ENCODE results near the gene BAZ2B.

The BAZ2B gene

DNA sequence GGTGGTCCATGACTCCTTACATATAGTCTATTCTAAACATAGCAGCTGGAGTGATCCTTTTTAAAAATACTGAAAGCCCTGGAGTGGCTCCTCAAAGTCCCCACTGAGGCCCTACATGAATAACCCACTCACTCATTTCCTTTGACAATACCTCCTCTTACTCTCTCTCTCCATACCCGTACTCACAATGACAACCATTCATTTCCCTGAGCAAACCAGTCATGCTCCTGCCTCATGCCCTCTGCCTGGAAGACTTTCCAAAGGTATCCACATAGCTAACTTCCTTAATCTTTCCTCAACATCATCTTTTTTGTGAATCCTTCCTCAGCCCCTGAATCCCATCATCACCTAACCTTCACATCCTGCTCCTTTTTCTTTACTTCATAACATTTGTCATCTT, 102.6 kb downstream of the BAZ2B start:
- H3K4me3 ChIP-seq (replicated peaks; ENCODE audit: low read depth, low read length) = no peak overlapping the region
- H3K27me3 ChIP-seq (replicated peaks; ENCODE audit: control insufficient read depth, insufficient read depth, low read length) = no peaks in the 10 kb centered on the region
- TF ChIP-seq, protein P1, sequence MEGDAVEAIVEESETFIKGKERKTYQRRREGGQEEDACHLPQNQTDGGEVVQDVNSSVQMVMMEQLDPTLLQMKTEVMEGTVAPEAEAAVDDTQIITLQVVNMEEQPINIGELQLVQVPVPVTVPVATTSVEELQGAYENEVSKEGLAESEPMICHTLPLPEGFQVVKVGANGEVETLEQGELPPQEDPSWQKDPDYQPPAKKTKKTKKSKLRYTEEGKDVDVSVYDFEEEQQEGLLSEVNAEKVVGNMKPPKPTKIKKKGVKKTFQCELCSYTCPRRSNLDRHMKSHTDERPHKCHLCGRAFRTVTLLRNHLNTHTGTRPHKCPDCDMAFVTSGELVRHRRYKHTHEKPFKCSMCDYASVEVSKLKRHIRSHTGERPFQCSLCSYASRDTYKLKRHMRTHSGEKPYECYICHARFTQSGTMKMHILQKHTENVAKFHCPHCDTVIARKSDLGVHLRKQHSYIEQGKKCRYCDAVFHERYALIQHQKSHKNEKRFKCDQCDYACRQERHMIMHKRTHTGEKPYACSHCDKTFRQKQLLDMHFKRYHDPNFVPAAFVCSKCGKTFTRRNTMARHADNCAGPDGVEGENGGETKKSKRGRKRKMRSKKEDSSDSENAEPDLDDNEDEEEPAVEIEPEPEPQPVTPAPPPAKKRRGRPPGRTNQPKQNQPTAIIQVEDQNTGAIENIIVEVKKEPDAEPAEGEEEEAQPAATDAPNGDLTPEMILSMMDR (IDR thresholded peaks at IDR 0.05; ENCODE audit: insufficient read depth, low read length, poor library complexity, severe bottlenecking) = no peak
- H3K36me3 ChIP-seq (ENCODE audit: control insufficient read depth, insufficient read depth, low read length) = no peaks in the 10 kb centered on the region
- DNase-seq (ENCODE audit: extremely low read depth, insufficient read length) = no peak

DNA sequence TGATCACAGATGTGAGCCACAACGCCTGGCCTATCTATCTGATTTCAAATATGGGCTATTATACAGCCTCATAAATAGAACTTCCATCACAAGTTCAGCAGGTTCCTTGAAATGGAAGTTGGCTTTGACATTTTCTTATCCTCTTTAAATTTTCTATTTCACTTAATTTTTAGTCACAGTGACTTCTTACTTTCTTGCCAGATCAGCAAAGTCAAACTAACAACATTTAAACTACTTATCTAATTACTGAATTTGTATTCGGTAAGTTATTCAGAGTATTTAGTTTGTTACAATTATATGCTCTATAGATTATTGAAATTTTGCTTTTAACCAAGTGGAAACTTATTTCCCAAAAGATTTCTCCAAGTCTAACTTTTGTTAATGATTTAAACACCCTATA, 108.2 kb downstream of the BAZ2B start:
- no peak overlapping the region for H3K4me3 ChIP-seq (replicated peaks; ENCODE audit: low read depth, low read length)
- DNase-seq (ENCODE audit: extremely low read depth, insufficient read length) = no peak
- no peaks in the 10 kb centered on the region for H3K36me3 ChIP-seq (ENCODE audit: control insufficient read depth, insufficient read depth, low read length)
- TF ChIP-seq, protein P1 (IDR thresholded peaks at IDR 0.05; ENCODE audit: insufficient read depth, low read length, poor library complexity, severe bottlenecking) = no peak
- no peaks in the 10 kb centered on the region for H3K27me3 ChIP-seq (replicated peaks; ENCODE audit: control insufficient read depth, insufficient read depth, low read length)

DNA sequence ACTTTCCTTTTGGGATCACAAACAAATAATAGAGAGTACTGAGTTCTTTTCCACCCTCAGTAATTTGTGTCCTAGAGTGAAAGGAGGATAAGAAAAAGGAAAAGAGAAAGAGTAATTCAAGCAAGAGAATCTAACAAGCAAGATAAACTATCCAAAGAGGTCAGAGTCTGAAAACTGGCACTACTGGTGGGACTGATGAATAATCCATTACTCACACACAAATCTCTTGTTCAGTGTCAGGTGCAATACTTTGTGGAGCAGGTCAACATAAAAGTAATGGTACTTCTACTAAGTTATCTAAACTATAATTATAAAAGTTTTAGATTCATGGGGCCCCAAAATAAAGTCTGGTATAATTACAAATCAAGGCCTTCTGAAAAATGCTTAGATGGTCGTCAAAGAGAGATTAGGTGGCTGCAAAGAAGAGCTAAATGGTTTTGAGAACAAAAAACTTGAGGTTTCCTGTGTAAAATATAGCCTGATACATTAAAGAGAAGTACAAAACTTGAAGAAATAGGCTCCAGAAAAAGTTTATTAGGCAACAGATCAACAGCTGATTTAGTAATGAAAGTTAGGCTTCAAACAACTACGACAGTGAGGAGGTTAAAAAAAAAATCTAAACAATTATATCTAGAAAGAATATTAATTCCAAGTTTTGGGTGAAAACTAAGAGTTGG, 109.4 kb downstream of the BAZ2B start:
- Histone ChIP-seq H3K4me3 (replicated peaks; ENCODE audit: low read depth, low read length) (no peak overlapping the region), H3K27me3 (replicated peaks; ENCODE audit: control insufficient read depth, insufficient read depth, low read length) (no peaks in the 10 kb centered on the region), H3K36me3 (ENCODE audit: control insufficient read depth, insufficient read depth, low read length) (no peaks in the 10 kb centered on the region)
- TF ChIP-seq, protein P1 (IDR thresholded peaks at IDR 0.05; ENCODE audit: insufficient read depth, low read length, poor library complexity, severe bottlenecking) = no peak
- no peak for DNase-seq (ENCODE audit: extremely low read depth, insufficient read length)

DNA sequence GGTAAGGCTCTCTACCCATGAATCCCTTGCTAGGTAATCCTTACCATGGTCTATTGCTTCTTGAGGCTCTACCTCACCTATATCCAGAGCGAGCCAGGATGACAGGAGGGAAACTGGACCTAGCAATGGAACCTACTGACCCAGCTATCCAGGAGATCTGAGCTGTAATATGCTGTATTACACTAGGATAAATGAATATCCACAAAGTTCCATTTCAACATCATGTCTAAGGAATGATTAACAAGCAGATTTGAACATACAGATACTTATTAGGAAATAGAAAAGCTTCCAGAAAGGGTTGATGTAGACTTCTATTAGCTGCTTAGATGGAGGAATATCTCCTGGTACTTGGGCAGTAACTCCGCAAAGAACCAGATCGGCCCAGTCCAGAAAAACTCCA, 110.1 kb downstream of the BAZ2B start:
- Histone ChIP-seq H3K36me3 (ENCODE audit: control insufficient read depth, insufficient read depth, low read length) (no peaks in the 10 kb centered on the region), H3K4me3 (replicated peaks; ENCODE audit: low read depth, low read length) (no peak overlapping the region), H3K27me3 (replicated peaks; ENCODE audit: control insufficient read depth, insufficient read depth, low read length) (no peaks in the 10 kb centered on the region)
- TF ChIP-seq, protein P1 (IDR thresholded peaks at IDR 0.05; ENCODE audit: insufficient read depth, low read length, poor library complexity, severe bottlenecking) = no peak
- no peak for DNase-seq (ENCODE audit: extremely low read depth, insufficient read length)

DNA sequence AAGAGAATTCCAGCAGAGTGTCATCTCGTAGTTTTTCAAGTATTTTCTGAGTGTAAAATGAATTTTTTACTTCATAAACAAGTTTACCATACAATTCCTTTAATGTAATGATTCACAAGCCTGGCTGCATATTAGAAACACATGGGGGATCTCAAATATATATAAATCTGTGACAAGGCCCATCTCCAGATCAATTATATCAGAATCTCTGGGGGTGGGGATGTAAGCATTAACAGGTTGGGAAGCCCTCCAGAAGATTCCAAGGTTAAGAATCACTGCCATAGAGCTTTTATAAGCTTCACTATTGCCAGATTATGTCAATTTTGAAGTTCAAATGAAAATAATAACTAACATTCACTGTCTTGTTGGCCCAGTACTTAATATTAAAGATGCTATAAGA, 111.2 kb downstream of the BAZ2B start:
- Histone ChIP-seq H3K36me3 (ENCODE audit: control insufficient read depth, insufficient read depth, low read length) (no peaks in the 10 kb centered on the region), H3K4me3 (replicated peaks; ENCODE audit: low read depth, low read length) (no peak overlapping the region), H3K27me3 (replicated peaks; ENCODE audit: control insufficient read depth, insufficient read depth, low read length) (no peaks in the 10 kb centered on the region)
- DNase-seq (ENCODE audit: extremely low read depth, insufficient read length) = no peak
- TF ChIP-seq, protein P1 (IDR thresholded peaks at IDR 0.05; ENCODE audit: insufficient read depth, low read length, poor library complexity, severe bottlenecking) = no peak

DNA sequence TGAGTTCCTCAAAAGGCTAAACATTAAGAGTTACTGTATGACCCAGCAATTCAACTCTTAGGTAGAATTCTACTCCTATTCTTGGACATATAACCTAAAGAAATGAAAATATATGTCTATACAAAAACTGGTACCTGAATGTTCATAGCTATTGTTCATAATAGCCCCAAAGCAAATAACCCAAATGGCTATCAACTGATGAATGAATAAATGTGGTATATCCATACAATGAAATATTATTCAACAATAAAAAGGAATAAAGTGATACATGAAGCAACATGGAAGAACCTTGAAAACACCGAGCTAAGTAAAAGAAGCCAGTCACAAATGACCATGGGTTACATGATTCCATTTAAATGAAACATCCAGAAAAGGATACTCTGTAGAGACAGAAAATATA, 114.6 kb downstream of the BAZ2B start:
- Histone ChIP-seq H3K36me3 (ENCODE audit: control insufficient read depth, insufficient read depth, low read length) (no peaks in the 10 kb centered on the region), H3K4me3 (replicated peaks; ENCODE audit: low read depth, low read length) (no peak overlapping the region), H3K27me3 (replicated peaks; ENCODE audit: control insufficient read depth, insufficient read depth, low read length) (no peaks in the 10 kb centered on the region)
- TF ChIP-seq, protein P1 (IDR thresholded peaks at IDR 0.05; ENCODE audit: insufficient read depth, low read length, poor library complexity, severe bottlenecking) = no peak
- no peak for DNase-seq (ENCODE audit: extremely low read depth, insufficient read length)

Measured in GM06990 (cell line).